ENCODE measurements around the gene STXBP1. TPM values are rescaled to one million over a fixed set of nuclear protein-coding genes. Genes with fewer than 3 reads are reported as not detected.

STXBP1 gene
- total and polyA plus RNA-seq, 2 of the 13 experiments (the other 11 are each of a cell fraction or from before 2014, with no cell fraction given), result 2.9 TPM

GRCh38 chr9:127734747-127735529, 122.9 kb downstream of the STXBP1 start, which contains the start of gene TOR2A (continued):
- TF ChIP-seq BRF2 (CRISPR knock-in tag; IDR thresholded peaks at IDR 0.05) (peak; percentile 64; the same call in 1 of the 2 replicates), NONO (IDR thresholded peaks at IDR 0.05) (no peak), NONO (CRISPR knock-in tag; conservative IDR thresholded peaks at IDR 0.05) (peak; percentile 32; the same call in 1 of the 2 replicates), SRSF1 (optimal IDR thresholded peaks at IDR 0.05; ENCODE audit: low read depth, low read length) (no peak), JDP2 (CRISPR knock-in tag; IDR thresholded peaks at IDR 0.05; ENCODE audit: borderline replicate concordance) (no peak), ZNF30 (CRISPR knock-in tag; IDR thresholded peaks at IDR 0.05) (no peak), ZFP82 (CRISPR knock-in tag; IDR thresholded peaks at IDR 0.05; ENCODE audit: borderline replicate concordance) (no peak; the same call in 1 of the 2 replicates), ZZZ3 (CRISPR knock-in tag; IDR thresholded peaks at IDR 0.05; ENCODE audit: borderline replicate concordance) (peak; percentile 55; the same call in 1 of the 2 replicates), CENPBD1 (CRISPR knock-in tag; IDR thresholded peaks at IDR 0.05; ENCODE audit: borderline replicate concordance, low read depth) (no peak; the same call in 1 of the 2 replicates), HNRNPK (IDR thresholded peaks at IDR 0.05; ENCODE audit: low read depth, low read length, poor library complexity, severe bottlenecking) (peak; percentile 42), NR2F6 (IDR thresholded peaks at IDR 0.05) (no peak), NR2F6 (CRISPR knock-in tag; IDR thresholded peaks at IDR 0.05) (0 out of 2 replicates have a peak, but pooled peaks have one; percentile 21), RFX3 (CRISPR knock-in tag; IDR thresholded peaks at IDR 0.05) (peak; percentile 98), KLF6 (CRISPR knock-in tag; IDR thresholded peaks at IDR 0.05) (no peak; the same call in 1 of the 2 replicates), DR1 (CRISPR knock-in tag; IDR thresholded peaks at IDR 0.05) (0 out of 2 replicates have a peak, but pooled peaks have one; percentile 27), ZFP90 (CRISPR knock-in tag; IDR thresholded peaks at IDR 0.05; ENCODE audit: borderline replicate concordance) (no peak; the same call in 1 of the 2 replicates), ZNF879 (CRISPR knock-in tag; IDR thresholded peaks at IDR 0.05) (no peak; the same call in 1 of the 2 replicates), ZNF83 (CRISPR knock-in tag; IDR thresholded peaks at IDR 0.05; ENCODE audit: borderline replicate concordance) (no peak), ZNF510 (CRISPR knock-in tag; IDR thresholded peaks at IDR 0.05; ENCODE audit: low read depth) (peak; percentile 78), ZSCAN12 (CRISPR knock-in tag; IDR thresholded peaks at IDR 0.05) (no peak), PTBP1 (IDR thresholded peaks at IDR 0.05; ENCODE audit: low read depth, low read length, poor library complexity, severe bottlenecking) (no peak)
- TF ChIP-seq, protein P1, sequence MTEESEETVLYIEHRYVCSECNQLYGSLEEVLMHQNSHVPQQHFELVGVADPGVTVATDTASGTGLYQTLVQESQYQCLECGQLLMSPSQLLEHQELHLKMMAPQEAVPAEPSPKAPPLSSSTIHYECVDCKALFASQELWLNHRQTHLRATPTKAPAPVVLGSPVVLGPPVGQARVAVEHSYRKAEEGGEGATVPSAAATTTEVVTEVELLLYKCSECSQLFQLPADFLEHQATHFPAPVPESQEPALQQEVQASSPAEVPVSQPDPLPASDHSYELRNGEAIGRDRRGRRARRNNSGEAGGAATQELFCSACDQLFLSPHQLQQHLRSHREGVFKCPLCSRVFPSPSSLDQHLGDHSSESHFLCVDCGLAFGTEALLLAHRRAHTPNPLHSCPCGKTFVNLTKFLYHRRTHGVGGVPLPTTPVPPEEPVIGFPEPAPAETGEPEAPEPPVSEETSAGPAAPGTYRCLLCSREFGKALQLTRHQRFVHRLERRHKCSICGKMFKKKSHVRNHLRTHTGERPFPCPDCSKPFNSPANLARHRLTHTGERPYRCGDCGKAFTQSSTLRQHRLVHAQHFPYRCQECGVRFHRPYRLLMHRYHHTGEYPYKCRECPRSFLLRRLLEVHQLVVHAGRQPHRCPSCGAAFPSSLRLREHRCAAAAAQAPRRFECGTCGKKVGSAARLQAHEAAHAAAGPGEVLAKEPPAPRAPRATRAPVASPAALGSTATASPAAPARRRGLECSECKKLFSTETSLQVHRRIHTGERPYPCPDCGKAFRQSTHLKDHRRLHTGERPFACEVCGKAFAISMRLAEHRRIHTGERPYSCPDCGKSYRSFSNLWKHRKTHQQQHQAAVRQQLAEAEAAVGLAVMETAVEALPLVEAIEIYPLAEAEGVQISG (CRISPR knock-in tag; IDR thresholded peaks at IDR 0.05), result peak; percentile 87
- TF ChIP-seq, protein P2, sequence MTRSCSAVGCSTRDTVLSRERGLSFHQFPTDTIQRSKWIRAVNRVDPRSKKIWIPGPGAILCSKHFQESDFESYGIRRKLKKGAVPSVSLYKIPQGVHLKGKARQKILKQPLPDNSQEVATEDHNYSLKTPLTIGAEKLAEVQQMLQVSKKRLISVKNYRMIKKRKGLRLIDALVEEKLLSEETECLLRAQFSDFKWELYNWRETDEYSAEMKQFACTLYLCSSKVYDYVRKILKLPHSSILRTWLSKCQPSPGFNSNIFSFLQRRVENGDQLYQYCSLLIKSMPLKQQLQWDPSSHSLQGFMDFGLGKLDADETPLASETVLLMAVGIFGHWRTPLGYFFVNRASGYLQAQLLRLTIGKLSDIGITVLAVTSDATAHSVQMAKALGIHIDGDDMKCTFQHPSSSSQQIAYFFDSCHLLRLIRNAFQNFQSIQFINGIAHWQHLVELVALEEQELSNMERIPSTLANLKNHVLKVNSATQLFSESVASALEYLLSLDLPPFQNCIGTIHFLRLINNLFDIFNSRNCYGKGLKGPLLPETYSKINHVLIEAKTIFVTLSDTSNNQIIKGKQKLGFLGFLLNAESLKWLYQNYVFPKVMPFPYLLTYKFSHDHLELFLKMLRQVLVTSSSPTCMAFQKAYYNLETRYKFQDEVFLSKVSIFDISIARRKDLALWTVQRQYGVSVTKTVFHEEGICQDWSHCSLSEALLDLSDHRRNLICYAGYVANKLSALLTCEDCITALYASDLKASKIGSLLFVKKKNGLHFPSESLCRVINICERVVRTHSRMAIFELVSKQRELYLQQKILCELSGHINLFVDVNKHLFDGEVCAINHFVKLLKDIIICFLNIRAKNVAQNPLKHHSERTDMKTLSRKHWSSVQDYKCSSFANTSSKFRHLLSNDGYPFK (CRISPR knock-in tag; IDR thresholded peaks at IDR 0.05; ENCODE audit: borderline replicate concordance), result peak; percentile 7; the same call in 1 of the 2 replicates

All from HepG2 (cell line).